GM19193 (cell line): ENCODE data around the gene PTPMT1.

Experiments
- POLR2A ChIP-seq: IDR thresholded peaks from 4 replicates; pipeline ENCODE4 v1.6.1; 2011; ENCODE audit not compliant: insufficient read depth, insufficient read length; ENCODE audit errors: extremely low read depth

The PTPMT1 gene, protein sequence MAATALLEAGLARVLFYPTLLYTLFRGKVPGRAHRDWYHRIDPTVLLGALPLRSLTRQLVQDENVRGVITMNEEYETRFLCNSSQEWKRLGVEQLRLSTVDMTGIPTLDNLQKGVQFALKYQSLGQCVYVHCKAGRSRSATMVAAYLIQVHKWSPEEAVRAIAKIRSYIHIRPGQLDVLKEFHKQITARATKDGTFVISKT

DNA sequence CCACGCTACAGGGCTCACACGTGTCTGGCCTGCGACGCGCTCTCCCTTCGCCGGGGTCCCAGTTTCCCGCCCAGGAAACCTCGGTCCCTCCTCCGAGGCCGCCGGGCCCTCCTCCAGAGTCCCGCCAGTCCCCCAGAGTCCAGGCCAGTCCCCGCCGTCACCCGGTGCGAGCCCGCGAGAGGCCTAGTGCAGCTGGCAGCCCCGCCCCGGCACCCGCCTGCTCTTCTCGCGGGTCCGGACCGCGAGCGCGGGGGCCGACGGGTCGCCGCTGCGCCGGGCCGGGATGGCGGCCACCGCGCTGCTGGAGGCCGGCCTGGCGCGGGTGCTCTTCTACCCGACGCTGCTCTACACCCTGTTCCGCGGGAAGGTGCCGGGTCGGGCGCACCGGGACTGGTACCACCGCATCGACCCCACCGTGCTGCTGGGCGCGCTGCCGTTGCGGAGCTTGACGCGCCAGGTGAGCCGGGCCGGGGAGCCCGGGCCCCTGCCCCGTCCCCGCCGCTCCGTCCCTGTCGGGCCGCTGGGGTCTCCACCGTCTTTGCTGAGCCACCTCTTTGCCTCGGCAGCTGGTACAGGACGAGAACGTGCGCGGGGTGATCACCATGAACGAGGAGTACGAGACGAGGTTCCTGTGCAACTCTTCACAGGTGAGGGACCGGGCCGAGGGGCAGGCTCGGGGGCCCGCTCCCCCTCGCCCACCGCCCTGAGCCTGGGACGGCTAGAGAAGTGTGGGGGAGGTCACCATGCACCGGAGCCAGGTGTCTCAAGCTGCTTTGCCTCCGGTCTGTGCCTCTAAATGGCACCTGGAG, at the start of gene PTPMT1:
PTPMT1 (plus strand) TSS at position 260 of the 809 bp plus-strand sequence; CDS start at position 284, 24 bp downstream.
- peak; percentile 95 for TF ChIP-seq POLR2A

DNA sequence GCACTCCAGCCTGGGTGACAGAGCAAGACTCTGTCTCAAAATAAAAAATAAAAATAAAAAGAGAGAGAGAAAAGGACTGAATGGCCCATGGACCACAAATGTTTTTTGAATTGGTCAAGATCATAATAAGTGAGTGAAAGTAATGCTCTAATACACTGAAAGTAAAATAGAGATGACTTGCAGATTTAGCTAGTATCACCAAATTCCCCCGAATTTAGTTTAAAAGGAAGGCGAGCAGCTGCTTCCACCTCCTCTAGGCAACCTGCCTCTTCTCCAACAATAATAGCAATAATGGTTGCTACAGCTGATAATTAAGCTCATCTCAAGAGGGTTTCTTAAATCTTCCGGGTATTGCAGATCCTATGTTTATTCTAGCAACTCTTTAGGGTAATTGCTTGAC, 49.2 kb upstream of the PTPMT1 start:
- TF ChIP-seq POLR2A, result no peak

DNA sequence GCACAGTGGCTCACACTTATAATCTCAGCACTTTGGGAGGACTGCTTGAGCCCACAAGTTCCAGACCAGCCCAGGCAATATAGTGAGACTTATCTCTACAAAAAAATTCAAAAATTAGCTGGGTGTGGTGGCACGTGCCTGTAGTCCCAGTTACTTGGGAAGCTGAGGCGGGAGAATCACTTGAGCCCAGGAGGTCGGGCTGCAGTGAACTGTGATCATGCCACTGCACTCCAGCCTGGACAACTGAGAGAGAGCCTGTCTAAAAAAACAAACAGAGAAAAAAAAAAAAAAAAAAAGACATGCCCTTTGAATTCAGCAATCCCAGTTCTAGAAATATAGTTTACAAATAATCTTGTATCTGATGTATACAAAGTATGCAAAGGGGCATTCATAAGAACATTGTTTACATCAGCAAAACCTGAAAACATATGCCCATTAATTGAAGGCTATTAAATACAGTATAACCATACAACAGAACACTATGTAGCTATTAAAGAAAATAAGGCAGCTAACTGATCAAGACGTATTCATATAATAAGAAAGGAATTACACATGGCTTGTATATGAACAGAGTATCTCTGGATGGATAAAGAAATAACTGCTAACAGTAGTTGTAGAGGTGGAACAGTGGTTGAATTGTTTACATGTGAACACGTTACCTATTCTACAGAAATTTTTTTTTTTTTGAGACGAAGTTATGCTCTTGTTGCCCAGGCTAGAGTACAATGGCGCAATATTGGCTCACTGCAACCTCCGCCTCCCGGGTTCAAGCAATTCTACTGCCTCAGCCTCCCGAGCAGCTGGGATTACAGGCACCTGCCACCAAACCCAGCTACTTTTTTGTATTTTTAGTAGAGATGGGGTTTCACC, 48.2 kb upstream of the PTPMT1 start:
- no peak for TF ChIP-seq POLR2A

DNA sequence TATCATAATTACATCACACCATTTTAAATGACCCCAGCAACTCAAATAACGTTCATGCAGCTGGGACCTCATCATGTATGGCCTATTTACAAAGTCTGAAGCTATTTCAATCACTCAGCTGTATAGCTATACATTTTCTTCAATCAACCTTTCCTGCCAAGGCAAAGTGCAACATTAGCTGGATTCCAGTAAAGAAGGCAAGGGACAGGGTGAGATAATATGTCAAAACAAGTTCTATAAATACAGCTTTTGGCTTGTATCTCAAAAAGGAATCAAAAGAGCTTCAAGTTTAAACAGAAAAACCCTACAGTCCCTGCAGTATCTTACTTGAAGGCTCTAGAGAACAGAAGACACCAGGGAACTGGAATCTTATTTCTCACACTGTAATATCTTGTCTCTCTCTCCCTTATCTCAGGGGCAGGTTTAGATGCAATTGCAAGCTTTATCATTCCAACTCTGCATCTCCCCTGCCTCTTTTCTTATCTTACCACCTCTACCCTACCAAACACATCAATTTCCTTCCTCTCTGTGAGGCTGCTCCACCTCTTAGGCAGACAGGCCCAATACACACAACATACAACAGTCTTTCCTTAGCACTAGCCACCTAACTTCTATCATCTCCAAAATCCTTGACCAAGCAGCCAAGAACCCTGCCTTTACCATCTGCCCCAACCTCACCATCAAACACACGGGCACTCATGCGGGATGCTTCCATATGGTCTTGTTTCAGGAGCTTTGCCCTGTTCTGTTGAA, 47.0 kb upstream of the PTPMT1 start:
- TF ChIP-seq POLR2A, result no peak

DNA sequence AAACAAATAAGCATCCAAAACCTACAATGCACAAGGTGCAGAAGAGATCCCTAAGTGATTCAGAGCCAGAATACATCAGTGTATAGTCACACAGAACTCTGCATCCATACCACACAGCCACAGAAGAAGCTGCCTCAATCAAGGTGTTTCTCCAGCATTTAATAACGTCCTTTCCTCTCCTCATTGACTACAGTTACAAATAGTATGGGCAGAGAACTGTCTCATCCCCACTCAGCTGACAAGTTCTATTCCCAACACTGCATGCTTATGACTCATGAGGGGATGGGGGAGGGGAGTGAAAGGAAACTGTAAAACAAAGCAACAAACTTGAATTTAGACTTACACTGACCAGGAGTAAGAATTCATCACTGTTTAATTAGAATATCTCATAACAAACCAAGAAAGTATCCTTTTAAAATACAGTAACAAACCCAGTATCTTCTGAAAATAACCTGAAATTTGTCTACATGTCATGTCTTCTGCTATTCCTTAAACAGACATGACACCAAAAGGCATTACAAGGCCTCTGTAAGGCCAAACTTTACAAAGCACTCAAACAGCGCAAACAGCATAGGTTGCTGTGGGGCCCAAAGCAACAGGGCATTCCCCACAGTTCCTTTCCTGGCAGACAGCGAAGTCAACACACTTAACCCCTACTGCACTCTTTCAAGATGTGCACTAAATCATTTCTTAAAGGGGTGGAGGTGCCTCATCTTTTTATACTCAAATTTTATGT, 41.7 kb upstream of the PTPMT1 start:
- no peak for TF ChIP-seq POLR2A

DNA sequence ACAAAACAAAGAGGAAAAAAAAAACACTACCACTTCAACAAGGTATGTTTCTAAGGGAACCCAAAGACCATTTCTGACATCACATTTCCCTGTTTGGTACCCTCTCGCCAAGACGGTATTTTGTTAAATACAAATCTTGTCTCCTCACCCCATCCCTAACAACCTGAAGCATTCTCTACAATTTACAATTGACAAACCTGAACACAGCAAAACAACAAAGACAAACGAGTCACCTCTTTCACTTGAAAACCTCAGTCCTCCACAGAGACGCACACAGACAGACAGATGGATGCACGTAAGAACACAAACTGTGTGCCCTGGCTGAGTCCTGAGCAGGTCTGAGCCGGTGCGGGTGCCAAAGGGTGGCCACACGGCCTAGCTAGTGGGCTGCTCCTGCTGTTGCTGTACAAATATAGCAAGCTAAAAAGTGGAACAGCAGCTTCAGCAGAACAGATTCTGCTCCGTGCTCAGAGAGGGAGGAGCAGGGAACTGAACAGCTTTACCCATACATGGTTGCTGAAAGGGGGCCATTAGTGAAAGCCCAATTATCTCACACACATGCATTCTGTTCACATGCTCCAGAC, 41.0 kb upstream of the PTPMT1 start:
- TF ChIP-seq POLR2A, result no peak

DNA sequence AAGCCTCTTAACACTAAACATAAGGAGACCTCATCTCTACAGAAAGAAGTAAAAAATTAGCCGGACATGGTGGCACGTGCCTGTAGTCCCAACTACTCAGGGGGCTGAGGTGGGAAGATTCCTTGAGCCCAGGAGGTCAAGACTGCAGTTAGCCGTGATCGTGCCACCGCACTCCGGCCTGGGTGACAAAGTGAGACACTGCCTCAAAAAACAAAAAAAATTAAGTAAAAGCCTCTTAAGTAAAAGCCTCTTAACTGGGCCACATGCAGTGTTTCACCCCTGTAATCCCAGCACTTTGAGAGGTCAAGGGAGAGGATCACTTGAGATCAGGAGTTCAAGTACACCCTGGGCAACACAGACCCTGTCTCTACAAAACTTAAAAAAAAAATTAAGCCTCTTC, 38.2 kb upstream of the PTPMT1 start:
- TF ChIP-seq POLR2A, result no peak

DNA sequence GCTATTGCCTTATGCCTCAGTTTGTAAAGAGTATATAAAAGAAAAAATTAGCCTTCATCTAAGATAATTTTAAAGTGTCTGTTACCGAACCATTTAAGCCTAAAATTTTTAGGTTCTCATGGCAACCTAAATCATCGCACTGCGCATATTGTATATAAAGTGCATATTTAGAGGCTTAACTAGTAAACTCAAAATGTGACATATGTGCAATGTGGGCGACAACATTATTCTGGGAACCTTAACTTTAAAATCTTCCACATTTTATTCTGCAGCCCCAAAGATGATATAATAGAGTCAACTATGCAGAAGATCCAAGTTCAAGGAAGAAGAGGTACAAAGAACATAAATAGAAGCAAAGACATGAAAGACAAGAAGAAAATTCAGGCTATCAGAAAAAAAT, 35.4 kb upstream of the PTPMT1 start:
- TF ChIP-seq POLR2A, result no peak

DNA sequence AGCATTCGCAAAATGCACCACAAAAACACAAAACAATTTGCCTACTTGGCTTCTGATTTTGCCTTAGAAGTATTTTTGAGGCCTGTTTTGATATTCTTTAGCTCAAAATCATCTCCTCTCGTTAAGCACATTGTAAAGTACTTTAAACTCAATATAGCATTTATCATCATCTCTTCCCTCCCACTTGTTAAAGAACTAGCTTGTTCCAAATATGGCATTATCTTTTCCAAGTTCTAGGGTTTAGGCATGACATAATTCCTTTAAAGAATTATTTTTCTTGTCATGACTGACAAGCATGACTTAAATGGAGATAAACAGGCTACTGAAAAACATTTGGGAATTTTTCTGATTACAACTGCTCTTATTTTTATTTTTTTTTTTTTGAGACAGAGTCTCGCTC, 33.7 kb upstream of the PTPMT1 start:
- no peak for TF ChIP-seq POLR2A

DNA sequence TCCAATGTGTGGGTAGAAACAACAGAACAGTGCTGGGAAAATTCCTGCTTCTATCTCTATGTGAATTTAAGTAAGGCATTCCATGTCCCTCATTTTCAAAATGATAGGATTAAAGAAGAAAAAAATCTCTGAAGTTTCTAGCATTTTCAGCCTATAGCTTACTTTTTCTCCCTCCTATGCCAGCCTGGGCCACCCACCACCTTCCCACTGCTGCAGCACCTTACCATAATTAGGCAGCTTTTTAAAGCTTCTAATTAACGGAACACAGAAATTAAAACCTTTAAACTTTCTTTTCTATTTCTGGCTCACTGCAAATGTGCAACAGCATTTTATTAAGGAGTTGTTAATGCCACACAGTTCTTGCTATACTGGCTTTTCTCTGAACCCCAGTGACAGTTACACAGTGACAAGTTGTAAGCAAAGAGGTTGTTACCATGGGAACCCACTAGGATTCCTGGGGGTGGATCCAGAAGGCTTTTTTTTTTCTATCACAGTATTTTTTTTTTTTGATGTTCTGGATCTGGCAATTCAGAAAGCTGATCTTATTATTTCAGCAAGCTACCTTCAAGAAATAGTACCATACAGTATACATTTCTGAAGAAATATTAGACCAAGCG, 32.7 kb upstream of the PTPMT1 start:
- no peak for TF ChIP-seq POLR2A

DNA sequence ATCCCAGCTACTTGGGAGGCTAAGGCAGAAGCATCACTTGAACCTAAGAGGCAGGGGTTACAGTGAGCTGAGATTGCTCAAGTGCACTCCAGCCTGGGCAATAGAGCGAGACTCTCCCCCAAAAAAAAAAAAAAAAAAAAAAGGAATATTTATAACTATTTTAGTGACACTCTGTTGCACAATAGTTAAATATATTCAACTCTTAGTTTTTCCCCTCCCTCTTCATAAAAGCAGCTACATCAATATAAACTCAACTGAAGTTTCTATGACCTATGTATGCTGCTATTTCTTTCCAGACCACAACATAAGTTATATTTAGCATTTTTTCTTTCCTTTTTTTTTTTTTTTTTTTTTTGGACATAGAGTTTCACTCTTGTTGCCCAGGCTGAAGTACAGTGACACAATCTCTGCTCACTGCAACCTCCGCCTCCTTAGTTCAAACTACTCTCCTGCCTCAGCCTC, 31.7 kb upstream of the PTPMT1 start:
- TF ChIP-seq POLR2A, result no peak

DNA sequence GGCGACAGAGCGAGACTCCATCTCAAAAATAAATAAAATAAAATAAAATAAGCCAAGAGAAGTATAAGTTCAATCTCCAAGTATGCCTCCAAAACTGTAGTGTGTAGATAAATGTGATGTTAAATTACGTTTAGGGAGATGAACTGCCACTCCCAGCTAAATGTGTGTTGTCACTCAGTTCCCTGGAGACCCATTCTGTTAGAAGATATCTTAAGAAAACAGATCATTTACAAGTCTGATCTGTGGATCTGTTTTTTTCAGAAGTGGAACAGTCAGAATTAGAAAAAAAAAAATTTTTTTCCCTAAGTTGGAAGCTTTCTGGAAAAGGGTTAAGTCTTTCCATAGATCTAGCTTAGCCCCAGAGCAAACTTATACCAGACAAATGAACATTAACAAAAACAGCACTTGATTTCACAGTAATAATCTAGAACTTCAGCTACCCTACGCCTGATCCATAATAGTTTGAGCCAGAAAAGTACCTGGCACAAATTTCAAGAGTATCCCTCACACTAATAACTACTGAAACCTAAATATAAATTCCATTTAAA, 30.6 kb upstream of the PTPMT1 start:
- TF ChIP-seq POLR2A, result no peak

DNA sequence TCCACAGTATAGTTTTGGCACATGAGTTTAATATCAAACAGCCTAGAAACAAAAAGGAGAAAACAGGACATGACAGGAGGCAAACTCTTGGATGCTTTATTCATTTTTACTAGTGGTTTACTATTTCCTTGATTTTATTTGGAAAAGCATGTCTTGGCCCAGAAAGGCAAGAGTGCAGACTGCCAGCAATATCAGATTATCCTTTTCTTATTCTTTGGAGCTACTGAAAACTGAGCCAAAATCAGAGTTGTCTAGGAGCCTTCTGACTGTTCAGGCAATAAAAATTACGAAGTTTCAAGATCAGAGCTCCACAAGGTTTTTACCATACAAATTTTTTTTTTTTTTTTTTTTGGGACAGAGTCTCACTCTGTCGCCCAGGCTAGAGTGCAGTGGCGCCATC, 28.5 kb upstream of the PTPMT1 start:
- no peak for TF ChIP-seq POLR2A
